Parathyroid adenoma (tissue), 2 donors: ENCODE measurements around the gene VDR.
"Not testable (repeated sequence)": the region's sequence is repeated elsewhere in the genome, so short reads cannot be mapped to it uniquely, and the experiment has no call there.

Experiments
- H2AFZ ChIP-seq: fragments of 300-600 bp; sonication (generic); one replicate; pipeline ENCODE4 v1.7.0; 2017; ENCODE audit warnings: antibody characterized with exemption, mild to moderate bottlenecking
- H3K27ac ChIP-seq: fragments of 300-600 bp; sonication (generic); one replicate; pipeline ENCODE4 v1.7.0; 2017
- H3K27me3 ChIP-seq: fragments of 300-600 bp; sonication (generic); one replicate; pipeline ENCODE4 v1.7.0; 2017; ENCODE audit warnings: low read length; ENCODE audit not compliant: control insufficient read depth, insufficient read depth
- H3K36me3 ChIP-seq: fragments of 300-600 bp; sonication (generic); one replicate; pipeline ENCODE4 v1.7.0; 2017; ENCODE audit warnings: low read length; ENCODE audit not compliant: control insufficient read depth, insufficient read depth
- H3K4me1 ChIP-seq: fragments of 300-600 bp; sonication (generic); one replicate; pipeline ENCODE4 v1.7.0; 2017; ENCODE audit warnings: control low read depth
- H3K4me2 ChIP-seq: fragments of 300-600 bp; sonication (generic); one replicate; pipeline ENCODE4 v1.7.0; 2017; ENCODE audit warnings: low read length
- H3K4me3 ChIP-seq: fragments of 300-600 bp; sonication (generic); one replicate; pipeline ENCODE4 v1.7.0; 2017; ENCODE audit warnings: low read depth, low read length
- H3K79me2 ChIP-seq: fragments of 300-600 bp; sonication (generic); one replicate; pipeline ENCODE4 v1.7.0; 2017; ENCODE audit warnings: control low read depth
- H3K9ac ChIP-seq: fragments of 300-600 bp; sonication (generic); one replicate; pipeline ENCODE4 v1.7.0; 2017; ENCODE audit warnings: mild to moderate bottlenecking
- H3K9me3 ChIP-seq: fragments of 300-600 bp; sonication (generic); one replicate; pipeline ENCODE4 v1.7.0; 2017; ENCODE audit warnings: low read length; ENCODE audit not compliant: control insufficient read depth
- TF ChIP-seq, protein P1 (sequence below): fragments of 300-600 bp; sonication (generic); IDR thresholded peaks from one replicate; pipeline ENCODE4 v1.7.0; 2017; ENCODE audit warnings: antibody characterized with exemption, mild to moderate bottlenecking
- donor health status: primary hyperparathyroidism.

Gene VDR

DNA sequence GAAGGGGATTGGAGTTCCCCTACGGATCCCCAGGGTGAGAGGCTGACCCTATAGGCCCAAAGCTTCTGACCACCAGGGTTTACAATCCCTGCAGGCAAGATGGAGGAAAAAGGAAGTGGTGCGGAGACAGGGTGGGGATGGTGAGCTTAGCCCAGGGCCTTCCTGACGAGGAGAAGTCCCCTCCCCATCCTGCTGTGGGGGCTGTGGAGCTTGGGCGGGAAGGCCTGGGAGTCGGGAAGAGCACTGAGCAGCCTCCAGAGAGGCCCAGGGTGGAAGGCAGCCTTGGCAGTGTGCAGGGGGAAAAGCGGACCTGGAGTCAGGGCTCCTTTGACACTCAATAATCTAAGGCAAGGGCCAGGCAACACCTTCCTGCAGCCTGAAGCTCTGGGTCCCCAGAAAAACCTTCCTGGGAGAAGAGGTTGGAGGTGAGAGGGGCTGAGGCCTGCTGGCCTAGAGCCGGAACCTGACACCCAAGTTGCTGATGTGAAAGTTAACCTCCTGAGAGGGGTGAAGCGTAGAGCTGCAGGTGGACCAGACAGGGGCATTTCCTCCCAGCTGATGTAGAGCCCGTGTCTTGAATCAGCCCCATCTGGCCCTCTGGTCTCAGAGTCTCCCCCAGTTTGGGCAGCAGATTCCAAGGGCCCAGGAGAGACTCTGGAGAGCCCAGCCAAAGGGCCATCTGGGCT, 91.1 kb downstream of the VDR start:
- Histone ChIP-seq H3K27me3 (no peaks in the 10 kb centered on the region), H2AFZ (peak overlapping the region; percentile 36), H3K4me2 (peak overlapping the region; percentile 85), H3K9me3 (no peaks in the 10 kb centered on the region), H3K79me2 (peaks cover 49% of the 10 kb centered on the region), H3K36me3 (no peaks in the 10 kb centered on the region), H3K4me3 (peak overlapping the region; percentile 51), H3K4me1 (peaks cover 86% of the 10 kb centered on the region), H3K27ac (peak overlapping the region; percentile 94), H3K9ac (no peak overlapping the region)
- TF ChIP-seq, protein P1, sequence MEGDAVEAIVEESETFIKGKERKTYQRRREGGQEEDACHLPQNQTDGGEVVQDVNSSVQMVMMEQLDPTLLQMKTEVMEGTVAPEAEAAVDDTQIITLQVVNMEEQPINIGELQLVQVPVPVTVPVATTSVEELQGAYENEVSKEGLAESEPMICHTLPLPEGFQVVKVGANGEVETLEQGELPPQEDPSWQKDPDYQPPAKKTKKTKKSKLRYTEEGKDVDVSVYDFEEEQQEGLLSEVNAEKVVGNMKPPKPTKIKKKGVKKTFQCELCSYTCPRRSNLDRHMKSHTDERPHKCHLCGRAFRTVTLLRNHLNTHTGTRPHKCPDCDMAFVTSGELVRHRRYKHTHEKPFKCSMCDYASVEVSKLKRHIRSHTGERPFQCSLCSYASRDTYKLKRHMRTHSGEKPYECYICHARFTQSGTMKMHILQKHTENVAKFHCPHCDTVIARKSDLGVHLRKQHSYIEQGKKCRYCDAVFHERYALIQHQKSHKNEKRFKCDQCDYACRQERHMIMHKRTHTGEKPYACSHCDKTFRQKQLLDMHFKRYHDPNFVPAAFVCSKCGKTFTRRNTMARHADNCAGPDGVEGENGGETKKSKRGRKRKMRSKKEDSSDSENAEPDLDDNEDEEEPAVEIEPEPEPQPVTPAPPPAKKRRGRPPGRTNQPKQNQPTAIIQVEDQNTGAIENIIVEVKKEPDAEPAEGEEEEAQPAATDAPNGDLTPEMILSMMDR, result no peak

DNA sequence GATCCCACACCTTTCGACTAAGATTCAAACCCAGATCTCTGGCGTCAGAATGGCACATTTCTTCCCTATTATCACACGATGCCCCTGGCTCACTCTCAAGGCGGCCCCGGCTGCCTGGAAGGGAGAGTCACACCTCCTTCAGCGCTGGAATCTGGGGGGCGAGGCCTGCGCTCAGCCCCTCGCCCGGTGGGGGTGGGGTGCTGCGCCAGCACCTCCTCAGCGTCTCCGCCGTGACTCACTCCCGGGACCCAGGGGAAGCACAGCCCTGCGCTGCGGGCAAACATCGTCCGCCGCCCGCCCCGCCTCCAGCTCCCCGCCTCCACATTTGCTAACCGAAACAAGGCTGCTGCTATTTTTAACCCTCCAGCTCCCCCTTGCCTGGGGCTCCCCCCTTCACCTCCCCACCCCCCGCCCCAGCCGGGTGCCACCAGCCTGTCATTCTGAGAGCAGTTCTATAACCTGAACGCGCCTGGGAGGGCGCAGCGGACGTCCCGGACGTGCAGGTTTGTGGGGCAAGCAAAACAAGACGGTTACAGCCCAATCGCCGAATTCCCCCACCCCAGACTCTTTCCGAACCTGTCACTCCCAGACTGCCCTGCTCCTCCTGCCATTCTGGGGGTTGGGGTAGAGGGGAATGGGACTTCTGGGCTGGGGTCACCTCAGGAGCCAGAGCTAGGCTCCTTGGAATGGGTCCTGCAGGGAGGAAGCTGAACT, 91.8 kb downstream of the VDR start:
- Histone ChIP-seq H3K36me3 (no peaks in the 10 kb centered on the region), H3K4me1 (peaks cover 88% of the 10 kb centered on the region), H3K4me3 (peak overlapping the region; percentile 51), H3K27ac (peak overlapping the region; percentile 94), H3K9ac (no peak overlapping the region), H2AFZ (peak overlapping the region; percentile 36), H3K4me2 (peak overlapping the region; percentile 85), H3K27me3 (no peaks in the 10 kb centered on the region), H3K79me2 (peaks cover 49% of the 10 kb centered on the region), H3K9me3 (no peaks in the 10 kb centered on the region)
- TF ChIP-seq, protein P1, result peak; percentile 17

- H3K27ac ChIP-seq, result peak overlapping the region; percentile 94
- peak overlapping the region; percentile 51 for H3K4me3 ChIP-seq
Measured at GRCh38 chr12:47811581-47812484, 93.0 kb downstream of the VDR start.

GRCh38 chr12:47811072-47811396, 93.8 kb downstream of the VDR start:
- Histone ChIP-seq H3K4me1 (peaks cover 84% of the 10 kb centered on the region), H3K4me3 (no peak overlapping the region), H3K9ac (no peak overlapping the region)

More at GRCh38 chr12:47811581-47812484, 93.0 kb downstream of the VDR start:
- peaks cover 52% of the 10 kb centered on the region for H3K79me2 ChIP-seq
- H3K9ac ChIP-seq, result no peak overlapping the region
- no peaks in the 10 kb centered on the region for H3K27me3 ChIP-seq
- H3K9me3 ChIP-seq, result no peaks in the 10 kb centered on the region
- peaks cover 89% of the 10 kb centered on the region for H3K4me1 ChIP-seq
- no peaks in the 10 kb centered on the region for H3K36me3 ChIP-seq
- H3K4me2 ChIP-seq, result peak overlapping the region; percentile 85
- H2AFZ ChIP-seq, result no peak overlapping the region
- TF ChIP-seq, protein P1, result no peak

GRCh38 chr12:47809518-47809917, 95.3 kb downstream of the VDR start:
- H3K4me2 ChIP-seq, H2AFZ ChIP-seq, H3K9me3 ChIP-seq, H3K4me3 ChIP-seq, H3K36me3 ChIP-seq, H3K27me3 ChIP-seq, H3K9ac ChIP-seq: not testable (repeated sequence)
- Histone ChIP-seq H3K4me1 (peaks cover 80% of the 10 kb centered on the region), H3K79me2 (peaks cover 67% of the 10 kb centered on the region), H3K27ac (peak overlapping the region; percentile 94)

More at GRCh38 chr12:47811072-47811396, 93.8 kb downstream of the VDR start:
- Histone ChIP-seq H3K9me3 (no peaks in the 10 kb centered on the region), H3K27ac (peak overlapping the region; percentile 94), H3K79me2 (peaks cover 60% of the 10 kb centered on the region), H2AFZ (no peak overlapping the region), H3K36me3 (no peaks in the 10 kb centered on the region), H3K4me2 (peak overlapping the region; percentile 6), H3K27me3 (no peaks in the 10 kb centered on the region)
- TF ChIP-seq, protein P1, result no peak
